Activated CD8-positive, alpha-beta T cell treated with anti-CD3 and anti-CD28 coated beads for 36 hours (primary cell): ENCODE data around the gene FPR3. TPM values are rescaled to one million over a fixed set of nuclear protein-coding genes. Genes with fewer than 3 reads are reported as not detected.

ENCODE experiments used
- ATAC-seq: fragments of 200-7000 bp; cut with Tn5 transposase; one replicate; pipeline ENCODE4 v1.10.0; 2021; ENCODE audit warnings: mild to moderate bottlenecking, moderate library complexity
- CTCF ChIA-PET: fragments of 350-600 bp; sonication (Branson Sonifier 250); formaldehyde crosslinking; loops from one replicate; lab custom pipeline; 2021; ENCODE audit warnings: antibody characterized with exemption; lab: Charles Lee
- POLR2A ChIA-PET: fragments of 350-600 bp; sonication (Branson Sonifier 250); formaldehyde crosslinking; loops from one replicate; lab custom pipeline; 2021; ENCODE audit warnings: antibody characterized with exemption; lab: Charles Lee
- DNase-seq: peaks from one replicate; pipeline ENCODE4 v3.0.0-alpha.2; 2020
- H3K27ac Mint-ChIP-seq: one replicate; pipeline ENCODE4 v1.8.0; 2021; ENCODE audit warnings: mild to moderate bottlenecking, mixed read lengths
- H3K27me3 Mint-ChIP-seq: one replicate; pipeline ENCODE4 v1.8.0; 2021; ENCODE audit warnings: mixed read lengths
- H3K36me3 Mint-ChIP-seq: one replicate; pipeline ENCODE4 v1.8.0; 2021; ENCODE audit warnings: low read depth, mixed read lengths
- H3K4me1 Mint-ChIP-seq: one replicate; pipeline ENCODE4 v1.8.0; 2021; ENCODE audit warnings: low read depth, mixed read lengths
- H3K4me3 Mint-ChIP-seq: one replicate; pipeline ENCODE4 v1.8.0; 2021; ENCODE audit warnings: mild to moderate bottlenecking, moderate library complexity, mixed read lengths
- H3K9me3 Mint-ChIP-seq: one replicate; pipeline ENCODE4 v1.8.0; 2021; ENCODE audit warnings: mixed read lengths
- intact Hi-C: fragments of 100-400 bp; cut with micrococcal nuclease; formaldehyde crosslinking; loops from one replicate; pipeline ENCODE4 v1.10.0; 2022
- total RNA-seq, 2 experiments: library from RNA; stranded (reverse); gene quantifications; one replicate each; pipeline ENCODE4 v1.2.3, GENCODE V29; 2021
- TF ChIP-seq, protein P1 (sequence below): fragments of 200-600 bp; IDR thresholded peaks from one replicate; pipeline ENCODE4 v1.8.0; 2022; ENCODE audit warnings: antibody characterized with exemption, mild to moderate bottlenecking

FPR3 gene
- total RNA-seq, 2 experiments from 2014 or later: not detected

DNA sequence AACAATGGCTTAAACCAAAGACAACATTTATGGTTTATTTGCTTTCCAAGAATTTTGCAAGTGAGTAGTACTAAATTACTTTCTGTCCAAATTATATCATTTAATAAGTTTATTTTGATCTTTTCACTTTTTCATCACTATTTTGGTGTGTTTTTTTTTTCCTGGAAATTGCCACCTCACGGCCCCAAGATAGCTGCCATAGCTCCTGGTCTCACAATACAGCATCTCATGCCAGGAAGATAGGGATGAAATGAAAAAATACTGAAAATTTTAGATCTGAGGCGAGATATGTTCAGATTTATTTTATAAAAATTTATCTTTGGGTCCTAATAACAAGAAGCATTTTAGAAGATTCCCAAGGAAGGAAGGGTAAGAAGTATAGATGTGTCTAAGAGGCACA is 6.9 kb upstream of the FPR3 start:
- ATAC-seq: no peak
- peaks cover 1% of the 10 kb centered on the region for H3K27me3 Mint-ChIP-seq

GRCh38 chr19:51789061-51789795 is 5.7 kb upstream of the FPR3 start:
- no peak for ATAC-seq
- CTCF ChIA-PET: no interaction called here

More for the DNA sequence above, 6.9 kb upstream of the FPR3 start:
- Mint-ChIP-seq H3K4me1 (no peaks in the 10 kb centered on the region), H3K9me3 (peaks cover 3% of the 10 kb centered on the region), H3K4me3 (no peak overlapping the region), H3K36me3 (no peaks in the 10 kb centered on the region), H3K27ac (no peak overlapping the region)
- intact Hi-C loops: no loop called here
- DNase-seq: no peak
- ChIA-PET POLR2A (no interaction called here), CTCF (no interaction called here)
- TF ChIP-seq, protein P1, sequence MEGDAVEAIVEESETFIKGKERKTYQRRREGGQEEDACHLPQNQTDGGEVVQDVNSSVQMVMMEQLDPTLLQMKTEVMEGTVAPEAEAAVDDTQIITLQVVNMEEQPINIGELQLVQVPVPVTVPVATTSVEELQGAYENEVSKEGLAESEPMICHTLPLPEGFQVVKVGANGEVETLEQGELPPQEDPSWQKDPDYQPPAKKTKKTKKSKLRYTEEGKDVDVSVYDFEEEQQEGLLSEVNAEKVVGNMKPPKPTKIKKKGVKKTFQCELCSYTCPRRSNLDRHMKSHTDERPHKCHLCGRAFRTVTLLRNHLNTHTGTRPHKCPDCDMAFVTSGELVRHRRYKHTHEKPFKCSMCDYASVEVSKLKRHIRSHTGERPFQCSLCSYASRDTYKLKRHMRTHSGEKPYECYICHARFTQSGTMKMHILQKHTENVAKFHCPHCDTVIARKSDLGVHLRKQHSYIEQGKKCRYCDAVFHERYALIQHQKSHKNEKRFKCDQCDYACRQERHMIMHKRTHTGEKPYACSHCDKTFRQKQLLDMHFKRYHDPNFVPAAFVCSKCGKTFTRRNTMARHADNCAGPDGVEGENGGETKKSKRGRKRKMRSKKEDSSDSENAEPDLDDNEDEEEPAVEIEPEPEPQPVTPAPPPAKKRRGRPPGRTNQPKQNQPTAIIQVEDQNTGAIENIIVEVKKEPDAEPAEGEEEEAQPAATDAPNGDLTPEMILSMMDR: no peak

DNA sequence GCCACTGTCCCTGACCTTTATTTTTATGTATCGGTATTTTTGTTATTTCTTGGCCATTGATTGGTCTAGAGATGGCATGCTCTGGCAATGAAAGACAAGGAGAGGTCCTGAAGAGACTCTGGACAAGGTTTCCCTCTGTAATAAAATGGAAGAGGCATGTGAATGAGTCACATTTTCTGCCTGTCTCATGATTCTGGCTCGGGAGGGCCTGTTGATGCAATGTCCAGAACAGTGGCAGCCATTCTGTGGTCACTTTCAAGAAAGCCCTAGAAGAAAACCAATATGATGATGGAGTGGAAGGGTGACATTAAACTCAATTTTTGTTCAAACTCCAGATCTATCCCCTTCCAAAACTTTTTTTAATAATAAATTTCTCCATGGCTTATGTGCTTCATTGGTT is 2.0 kb upstream of the FPR3 start:
- Mint-ChIP-seq H3K27ac (no peak overlapping the region), H3K36me3 (no peaks in the 10 kb centered on the region), H3K27me3 (peaks cover 8% of the 10 kb centered on the region), H3K4me3 (no peak overlapping the region), H3K4me1 (no peaks in the 10 kb centered on the region), H3K9me3 (no peaks in the 10 kb centered on the region)
- TF ChIP-seq, protein P1: no peak
- CTCF ChIA-PET: no interaction called here
- intact Hi-C loops: no loop called here
- DNase-seq (no peak), ATAC-seq (no peak)
- POLR2A ChIA-PET: no interaction called here

More at GRCh38 chr19:51789061-51789795, 5.7 kb upstream of the FPR3 start:
- POLR2A ChIA-PET: no interaction called here
- H3K36me3 Mint-ChIP-seq: no peaks in the 10 kb centered on the region
- intact Hi-C loops: no loop called here
- H3K27ac Mint-ChIP-seq: no peak overlapping the region
- H3K4me1 Mint-ChIP-seq: no peaks in the 10 kb centered on the region
- no peak overlapping the region for H3K4me3 Mint-ChIP-seq
- no peak for DNase-seq
- TF ChIP-seq, protein P1: no peak
- peaks cover 3% of the 10 kb centered on the region for H3K9me3 Mint-ChIP-seq
- H3K27me3 Mint-ChIP-seq: peaks cover 1% of the 10 kb centered on the region

GRCh38 chr19:51793994-51794393 is 963 bp upstream of the FPR3 start:
- no peaks in the 10 kb centered on the region for H3K36me3 Mint-ChIP-seq
- intact Hi-C loops: no loop called here
- peaks cover 9% of the 10 kb centered on the region for H3K27me3 Mint-ChIP-seq
- ATAC-seq (no peak), DNase-seq (no peak)
- H3K4me3 Mint-ChIP-seq: no peak overlapping the region
- CTCF ChIA-PET: no interaction called here
- POLR2A ChIA-PET: no interaction called here
- no peak overlapping the region for H3K27ac Mint-ChIP-seq
- no peaks in the 10 kb centered on the region for H3K4me1 Mint-ChIP-seq
- no peaks in the 10 kb centered on the region for H3K9me3 Mint-ChIP-seq
- TF ChIP-seq, protein P1: no peak

- ATAC-seq (no peak), DNase-seq (no peak)
- no peaks in the 10 kb centered on the region for H3K9me3 Mint-ChIP-seq
- intact Hi-C loops: no loop called here
- TF ChIP-seq, protein P1: no peak
- POLR2A ChIA-PET: no interaction called here
- no peak overlapping the region for H3K4me3 Mint-ChIP-seq
- no peaks in the 10 kb centered on the region for H3K4me1 Mint-ChIP-seq
- no peaks in the 10 kb centered on the region for H3K36me3 Mint-ChIP-seq
- peaks cover 9% of the 10 kb centered on the region for H3K27me3 Mint-ChIP-seq
- no peak overlapping the region for H3K27ac Mint-ChIP-seq
- CTCF ChIA-PET: interaction anchor here (1.6 to 1.7 kb wide), 2 partner anchors 11 to 18 kb away, joined by 3 to 8 read pairs; no protein-coding TSS in a partner anchor
Measured at GRCh38 chr19:51796195-51796679, 1.3 kb downstream of the FPR3 start.
